ENCODE measurements around the gene PUS1.
"Not testable (repeated sequence)": the region's sequence is repeated elsewhere in the genome, so short reads cannot be mapped to it uniquely, and the experiment has no call there.

PUS1 gene

DNA sequence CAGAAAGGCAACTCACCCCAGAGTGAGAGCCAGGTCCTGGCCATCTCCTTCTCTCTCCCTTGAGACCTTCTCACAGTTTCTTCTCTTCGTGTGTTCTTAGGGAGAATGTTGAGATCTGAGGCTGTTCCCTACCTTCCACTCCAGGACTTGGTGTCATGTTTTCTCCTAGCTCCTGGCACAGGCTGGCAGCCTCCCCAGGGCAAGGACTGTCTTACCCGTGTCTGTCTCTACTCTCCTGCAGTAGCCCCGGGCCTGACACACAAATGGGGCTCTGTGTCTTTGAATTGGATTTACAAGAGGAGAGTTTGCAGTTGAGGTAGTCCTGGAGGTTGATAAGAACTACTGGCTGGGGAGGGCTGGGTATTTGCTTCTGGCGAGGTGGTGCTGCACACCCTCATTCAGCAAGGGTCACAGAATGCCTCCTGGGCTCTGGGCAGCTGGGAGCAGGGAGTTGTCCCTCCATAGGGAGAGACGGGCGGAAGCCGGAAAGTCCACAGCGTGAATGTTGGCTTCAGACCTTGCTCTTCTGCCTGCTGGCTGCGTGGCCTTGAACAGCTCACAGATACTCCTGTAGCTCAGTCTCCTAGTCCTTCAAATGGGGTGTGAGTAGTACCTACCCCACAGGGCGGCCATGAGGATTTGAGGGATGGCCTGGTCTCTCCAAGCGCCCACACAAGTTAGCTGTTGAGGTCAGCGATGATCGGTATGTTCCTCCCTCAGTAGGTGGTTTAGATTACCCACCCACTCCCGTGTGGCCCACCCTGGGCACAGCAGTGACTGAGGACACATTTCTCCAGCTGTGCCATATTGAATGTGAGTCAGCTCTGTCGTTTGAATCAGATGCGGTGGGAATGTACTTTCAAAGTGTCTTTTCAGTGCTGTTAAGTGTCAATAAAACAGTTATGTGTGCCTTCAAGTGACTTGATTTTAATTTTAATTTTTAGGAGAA is 30.8 kb downstream of the PUS1 start:
- no peak for DNase-seq (ENCODE audit: low read depth, low spot score)

DNA sequence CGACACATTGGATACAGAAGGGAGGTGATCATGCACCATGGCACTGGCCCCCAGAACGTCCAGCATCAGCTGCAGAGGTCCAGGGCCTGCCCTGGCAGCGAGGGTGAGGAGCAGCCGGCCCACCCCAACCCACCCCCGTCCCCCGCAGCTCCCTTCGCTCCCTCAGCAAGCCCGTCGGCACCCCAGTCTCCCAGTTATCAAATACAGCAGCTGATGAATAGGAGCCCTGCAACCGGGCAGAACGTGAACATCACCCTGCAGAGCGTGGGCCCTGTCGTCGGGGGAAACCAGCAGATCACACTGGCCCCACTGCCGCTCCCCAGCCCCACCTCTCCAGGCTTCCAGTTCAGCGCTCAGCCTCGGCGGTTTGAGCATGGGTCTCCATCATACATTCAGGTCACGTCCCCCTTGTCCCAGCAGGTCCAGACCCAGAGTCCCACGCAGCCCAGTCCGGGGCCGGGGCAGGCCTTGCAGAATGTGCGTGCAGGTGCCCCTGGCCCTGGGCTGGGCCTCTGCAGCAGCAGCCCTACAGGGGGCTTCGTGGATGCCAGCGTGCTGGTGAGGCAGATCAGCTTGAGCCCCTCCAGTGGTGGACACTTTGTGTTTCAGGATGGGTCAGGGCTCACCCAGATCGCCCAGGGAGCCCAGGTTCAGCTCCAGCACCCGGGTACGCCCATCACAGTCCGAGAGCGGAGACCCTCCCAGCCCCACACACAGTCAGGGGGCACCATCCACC is 31.7 kb downstream of the PUS1 start:
- not testable (repeated sequence) for DNase-seq (ENCODE audit: low read depth, low spot score)

DNA sequence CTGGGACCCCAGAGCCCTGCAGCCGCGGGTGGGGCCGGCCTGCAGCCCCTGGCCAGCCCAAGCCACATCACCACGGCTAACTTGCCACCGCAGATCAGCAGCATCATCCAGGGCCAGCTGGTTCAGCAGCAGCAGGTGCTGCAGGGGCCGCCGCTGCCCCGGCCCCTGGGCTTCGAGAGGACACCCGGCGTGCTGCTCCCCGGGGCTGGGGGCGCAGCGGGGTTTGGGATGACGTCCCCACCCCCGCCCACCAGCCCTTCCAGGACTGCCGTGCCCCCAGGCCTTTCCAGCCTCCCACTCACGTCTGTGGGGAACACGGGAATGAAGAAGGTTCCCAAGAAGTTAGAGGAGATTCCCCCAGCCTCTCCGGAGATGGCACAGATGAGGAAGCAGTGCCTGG is 32.3 kb downstream of the PUS1 start:
- not testable (repeated sequence) for DNase-seq (ENCODE audit: low read depth, low spot score)

DNA sequence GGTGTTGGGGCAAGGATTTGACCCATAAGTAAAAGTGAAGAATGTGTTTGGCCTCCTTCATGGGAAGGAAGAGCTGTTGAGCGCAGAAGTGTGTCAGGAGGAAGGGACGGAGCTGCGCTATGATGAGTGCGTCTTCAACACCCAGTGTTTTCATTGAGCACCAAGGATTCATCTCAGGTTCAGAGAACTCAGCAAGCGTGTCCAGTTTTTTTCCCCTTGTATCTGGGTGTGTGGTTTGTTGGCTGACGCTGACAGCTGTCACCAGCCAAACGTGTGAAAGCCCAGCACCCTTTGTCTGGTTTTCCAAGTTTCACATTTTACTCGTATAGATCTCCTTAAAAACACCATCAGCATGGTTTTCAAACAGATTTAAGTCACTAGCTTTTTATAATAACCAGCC is 33.0 kb downstream of the PUS1 start:
- no peak for DNase-seq (ENCODE audit: low read depth, low spot score)

DNA sequence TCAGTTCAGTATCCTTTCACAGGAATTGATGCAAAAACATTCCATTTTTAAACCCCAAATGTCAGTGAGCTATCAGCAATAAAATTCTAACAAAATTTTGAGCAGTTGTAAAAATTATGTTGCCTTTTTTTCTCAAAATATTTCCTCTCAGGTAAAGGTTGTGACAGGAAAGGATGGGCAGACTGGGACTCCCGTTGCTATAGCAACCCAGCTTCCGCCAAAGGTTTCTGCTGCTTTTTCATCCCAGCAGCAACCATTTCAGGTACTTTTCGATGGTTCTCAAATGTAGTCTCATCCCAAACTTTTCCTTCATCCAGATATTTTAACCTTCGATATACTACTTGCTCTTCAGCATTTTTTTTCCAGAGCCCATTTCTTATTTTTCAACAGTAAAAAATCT is 34.3 kb downstream of the PUS1 start:
- no peak for DNase-seq (ENCODE audit: low read depth, low spot score)

DNA sequence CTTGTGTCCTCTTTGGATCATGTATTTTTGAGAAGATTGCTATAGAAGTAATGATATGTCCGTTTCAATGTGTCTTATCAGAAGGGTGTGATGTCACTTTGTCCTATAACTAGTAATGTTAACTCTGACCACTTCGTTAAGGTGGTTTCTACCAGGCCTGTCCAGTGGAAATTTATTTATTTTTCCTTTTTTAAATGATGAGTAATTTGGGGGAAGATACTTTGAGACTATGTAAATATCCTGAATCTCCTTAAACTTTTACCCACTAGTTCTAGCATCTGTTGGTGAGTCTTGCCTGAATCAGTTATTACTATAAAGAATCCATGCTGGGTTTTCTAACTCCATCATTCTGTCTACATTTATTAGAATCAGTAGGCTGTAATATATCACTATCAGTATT is 36.0 kb downstream of the PUS1 start:
- DNase-seq (ENCODE audit: low read depth, low spot score): no peak

DNA sequence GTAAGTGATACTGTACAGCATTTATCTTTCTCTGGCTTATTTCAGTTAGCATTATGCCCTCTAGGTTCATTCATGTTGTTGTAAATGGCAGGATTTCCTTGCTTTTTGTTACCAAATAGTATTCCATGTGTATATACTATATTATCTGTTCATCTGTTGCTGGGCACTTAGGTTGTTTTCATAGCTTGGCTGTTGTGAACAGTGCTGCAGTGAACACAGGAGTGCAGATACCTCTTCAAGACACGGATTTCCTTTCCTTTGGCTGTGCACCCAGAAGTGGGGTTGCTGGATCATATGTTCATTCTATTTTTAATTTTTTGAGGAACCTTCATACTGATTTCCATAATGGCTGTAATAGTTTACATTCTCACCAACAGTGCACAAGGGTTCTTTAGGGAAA is 42.1 kb downstream of the PUS1 start:
- DNase-seq (ENCODE audit: low read depth, low spot score): no peak

DNA sequence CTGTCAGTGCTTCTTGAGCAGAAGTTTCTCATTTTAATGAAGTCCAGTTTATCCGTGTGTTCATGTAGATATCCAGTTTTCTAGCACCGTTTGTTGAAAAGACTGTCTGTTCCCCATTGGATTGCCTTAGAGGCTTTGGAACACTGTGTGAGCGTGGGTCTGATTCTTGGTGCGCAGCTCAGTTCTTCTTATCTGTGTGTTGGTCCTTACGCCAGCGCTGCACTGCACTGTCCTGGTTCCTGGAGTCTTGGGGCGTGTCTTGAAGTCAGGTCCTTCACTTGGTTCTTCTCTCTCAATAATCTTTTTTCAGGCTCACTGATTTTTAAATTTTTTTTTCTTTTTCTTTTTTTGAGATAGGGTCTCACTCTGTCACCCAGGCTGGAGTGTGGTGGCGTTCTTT is 46.2 kb downstream of the PUS1 start:
- DNase-seq (ENCODE audit: low read depth, low spot score): no peak

DNA sequence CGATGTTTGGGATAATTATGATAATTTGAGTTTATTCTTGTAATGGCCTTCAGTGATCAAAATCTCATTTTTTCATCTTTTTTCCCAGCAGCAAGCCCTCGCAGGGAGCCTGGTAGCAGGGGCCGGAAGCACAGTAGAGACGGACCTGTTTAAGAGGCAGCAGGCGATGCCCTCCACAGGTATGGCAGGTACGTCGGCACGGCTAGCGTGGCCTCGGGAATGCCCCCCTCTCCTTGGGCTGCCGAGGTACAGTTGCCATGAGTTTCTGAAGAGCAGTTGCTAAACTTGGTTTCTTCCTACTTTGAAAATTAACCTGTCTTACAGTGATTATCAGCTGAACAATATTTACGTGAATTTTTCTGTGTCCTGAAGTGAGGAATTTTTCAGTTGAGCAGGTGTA is 50.5 kb downstream of the PUS1 start:
- no peak for DNase-seq (ENCODE audit: low read depth, low spot score)

DNA sequence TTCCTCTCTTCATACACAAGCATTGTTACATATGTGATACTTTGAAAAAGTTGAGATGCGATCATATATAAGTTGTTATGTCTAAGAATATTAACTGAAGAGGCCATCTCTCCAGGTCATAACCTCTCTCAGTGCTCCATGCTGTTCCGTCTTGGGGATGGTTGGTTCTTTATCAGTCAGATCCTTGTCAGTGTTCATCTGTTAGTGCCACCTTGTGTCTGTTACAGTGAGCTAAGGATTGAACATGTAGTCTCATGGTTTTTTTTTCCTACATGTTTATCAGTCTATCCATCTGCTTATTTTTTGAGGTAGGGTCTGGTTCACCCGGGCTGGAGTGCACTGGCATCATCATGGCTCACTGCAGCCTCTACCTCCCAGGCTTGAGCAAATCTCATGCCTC is 51.2 kb downstream of the PUS1 start:
- no peak for DNase-seq (ENCODE audit: low read depth, low spot score)

DNA sequence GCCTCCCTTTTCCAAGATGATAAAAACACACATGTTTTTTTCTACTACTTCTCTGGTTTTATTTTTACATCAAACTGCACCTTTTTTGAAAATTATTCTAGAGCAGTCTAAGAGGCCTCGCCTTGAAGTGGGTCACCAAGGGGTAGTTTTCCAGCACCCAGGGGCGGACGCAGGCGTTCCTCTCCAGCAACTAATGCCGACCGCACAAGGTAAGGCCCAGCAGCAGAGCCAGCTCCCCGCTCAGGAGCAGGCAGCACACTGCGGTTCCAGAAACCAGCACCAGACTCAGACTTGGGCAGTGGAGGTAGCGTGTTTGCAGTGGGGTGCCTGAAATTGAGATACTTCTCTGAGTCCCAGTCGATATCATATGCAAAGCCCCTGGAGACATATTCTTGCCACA is 52.3 kb downstream of the PUS1 start:
- DNase-seq (ENCODE audit: low read depth, low spot score): no peak

DNA sequence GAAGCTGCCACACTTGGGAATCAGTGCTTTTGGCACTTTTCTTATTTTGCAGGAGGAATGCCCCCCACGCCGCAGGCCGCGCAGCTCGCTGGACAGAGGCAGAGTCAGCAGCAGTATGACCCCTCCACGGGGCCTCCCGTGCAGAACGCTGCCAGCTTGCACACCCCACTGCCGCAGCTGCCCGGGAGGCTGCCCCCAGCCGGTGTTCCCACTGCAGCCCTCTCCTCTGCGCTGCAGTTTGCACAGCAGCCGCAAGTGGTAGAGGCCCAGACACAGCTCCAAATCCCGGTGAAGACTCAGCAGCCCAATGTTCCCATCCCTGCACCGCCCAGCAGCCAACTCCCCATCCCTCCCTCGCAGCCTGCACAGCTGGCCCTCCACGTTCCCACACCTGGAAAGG is 53.0 kb downstream of the PUS1 start:
- no peak for DNase-seq (ENCODE audit: low read depth, low spot score)

DNA sequence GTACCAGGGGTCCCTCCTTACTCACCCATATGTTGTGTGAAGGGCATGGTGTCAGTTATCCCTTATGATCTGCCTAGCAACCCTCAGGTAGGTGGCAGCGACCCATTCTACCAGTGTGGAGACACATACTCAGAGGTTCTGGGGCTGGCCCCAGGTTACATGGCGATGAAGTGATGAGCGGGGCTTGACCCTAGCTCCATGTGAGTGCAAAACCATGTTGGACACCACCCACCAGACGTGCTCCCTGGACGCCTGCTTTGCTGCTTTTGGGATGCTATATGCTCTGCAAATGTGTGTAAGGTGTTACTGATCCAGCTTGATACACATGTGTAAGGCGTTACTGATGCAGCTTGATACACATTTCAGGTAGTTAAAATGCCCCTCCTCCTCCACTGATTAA is 54.0 kb downstream of the PUS1 start:
- no peak for DNase-seq (ENCODE audit: low read depth, low spot score)

DNA sequence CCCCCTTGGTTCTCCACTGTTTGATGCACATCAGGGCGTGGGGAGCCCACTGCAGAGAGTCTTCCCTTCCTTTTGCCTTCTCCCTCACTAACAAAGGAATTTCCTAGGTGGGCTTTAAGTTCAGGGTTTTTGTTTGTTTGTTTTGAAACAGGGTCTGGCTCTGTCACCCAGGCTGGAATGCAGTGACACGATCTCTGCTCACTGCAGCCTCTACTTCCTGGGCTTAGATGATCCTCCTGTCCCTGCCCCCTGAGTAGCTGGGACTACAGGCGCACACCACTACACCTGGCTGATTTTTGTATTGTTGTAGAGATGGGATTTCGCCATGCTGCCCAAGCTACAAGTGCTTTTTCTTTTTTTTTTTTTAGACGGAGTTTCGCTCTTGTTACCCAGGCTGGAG is 54.5 kb downstream of the PUS1 start:
- no peak for DNase-seq (ENCODE audit: low read depth, low spot score)

DNA sequence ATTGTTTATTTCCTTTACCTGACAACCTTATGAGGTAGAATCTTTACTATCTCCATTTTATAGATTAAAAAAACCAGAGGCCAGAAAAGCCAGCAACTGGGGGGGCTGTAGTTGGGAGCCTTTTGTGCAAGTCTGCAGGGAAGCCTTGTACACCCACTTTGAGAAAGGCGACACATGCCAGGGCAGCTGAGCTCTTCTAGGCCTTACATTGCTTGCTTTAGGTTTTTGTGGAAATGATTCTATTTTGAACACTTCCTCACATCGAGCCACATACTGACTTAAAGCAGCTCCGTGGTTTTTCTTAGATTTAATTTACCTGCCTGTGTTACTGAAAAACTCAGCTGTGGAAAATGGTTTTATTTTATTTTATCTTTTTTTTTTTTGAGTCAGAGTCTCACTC is 55.3 kb downstream of the PUS1 start:
- DNase-seq (ENCODE audit: low read depth, low spot score): no peak

DNA sequence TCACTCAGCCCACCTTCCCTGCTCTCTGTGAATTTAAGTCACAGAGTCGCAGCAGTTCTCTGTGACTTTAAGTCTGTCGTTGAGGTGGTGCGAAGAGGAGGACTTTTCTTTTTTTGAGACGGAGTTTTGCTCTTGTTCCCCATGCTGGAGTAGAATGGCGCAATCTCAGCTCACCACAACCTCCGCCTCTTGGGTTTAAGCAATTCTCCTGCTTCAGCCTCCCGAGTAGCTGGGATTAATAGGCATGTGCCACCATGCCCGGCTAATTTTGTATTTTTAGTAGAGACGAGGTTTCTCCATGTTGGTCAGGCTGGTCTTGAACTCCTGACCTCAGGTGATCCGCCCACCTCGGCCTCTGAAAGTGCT is 56.4 kb downstream of the PUS1 start:
- not testable (repeated sequence) for DNase-seq (ENCODE audit: low read depth, low spot score)

DNA sequence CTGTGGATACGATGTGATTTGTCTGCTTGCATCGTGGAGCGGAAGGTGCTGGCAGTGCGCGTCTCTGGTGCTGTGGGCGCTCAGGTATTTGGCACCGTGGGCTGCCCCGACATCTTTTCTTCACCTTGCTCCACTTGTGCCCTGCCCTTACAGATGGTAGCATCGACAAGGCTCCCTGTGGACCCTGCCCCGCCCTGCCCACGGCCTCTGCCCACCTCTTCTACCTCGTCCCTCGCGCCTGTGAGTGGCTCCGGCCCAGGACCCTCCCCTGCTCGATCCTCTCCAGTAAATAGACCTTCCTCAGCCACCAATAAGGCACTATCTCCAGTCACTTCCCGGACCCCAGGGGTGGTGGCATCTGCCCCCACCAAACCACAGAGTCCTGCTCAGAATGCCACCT is 57.3 kb downstream of the PUS1 start:
- no peak for DNase-seq (ENCODE audit: low read depth, low spot score)

DNA sequence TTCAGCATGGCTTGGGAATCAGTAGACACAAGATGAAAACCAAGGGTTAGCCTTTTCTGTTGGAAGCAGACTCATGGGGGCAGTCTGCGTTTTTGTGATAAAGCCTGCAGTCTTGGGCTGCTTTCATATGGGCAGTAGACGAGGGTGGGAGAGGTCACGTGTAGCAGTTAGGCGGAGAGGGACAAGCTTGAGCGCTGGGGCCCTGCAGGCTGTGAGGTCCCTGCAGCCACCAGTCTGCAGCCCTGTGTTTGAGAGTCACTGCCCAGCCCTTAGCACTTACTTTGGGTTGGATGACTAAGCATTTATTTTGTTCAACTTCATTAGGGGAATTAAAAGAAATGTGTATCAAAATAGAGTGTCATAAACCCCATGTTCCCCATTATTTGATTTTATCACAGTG is 57.8 kb downstream of the PUS1 start:
- no peak for DNase-seq (ENCODE audit: low read depth, low spot score)

DNA sequence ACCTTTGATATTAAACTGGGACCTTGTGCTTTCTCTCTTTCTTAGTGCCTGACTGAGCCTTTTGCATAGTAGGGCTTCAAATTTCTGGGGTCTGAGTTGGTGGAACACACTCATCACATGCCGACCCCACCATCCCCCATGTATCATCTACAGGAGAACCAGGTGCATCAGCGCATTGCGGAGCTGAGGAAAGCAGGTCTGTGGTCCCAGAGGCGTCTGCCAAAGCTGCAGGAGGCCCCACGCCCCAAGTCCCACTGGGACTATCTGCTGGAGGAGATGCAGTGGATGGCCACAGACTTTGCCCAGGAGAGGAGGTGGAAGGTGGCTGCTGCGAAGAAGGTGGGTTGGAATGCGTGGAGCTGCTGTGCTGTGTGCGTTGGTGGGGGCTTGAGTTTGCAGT is 58.5 kb downstream of the PUS1 start:
- no peak for DNase-seq (ENCODE audit: low read depth, low spot score)

DNA sequence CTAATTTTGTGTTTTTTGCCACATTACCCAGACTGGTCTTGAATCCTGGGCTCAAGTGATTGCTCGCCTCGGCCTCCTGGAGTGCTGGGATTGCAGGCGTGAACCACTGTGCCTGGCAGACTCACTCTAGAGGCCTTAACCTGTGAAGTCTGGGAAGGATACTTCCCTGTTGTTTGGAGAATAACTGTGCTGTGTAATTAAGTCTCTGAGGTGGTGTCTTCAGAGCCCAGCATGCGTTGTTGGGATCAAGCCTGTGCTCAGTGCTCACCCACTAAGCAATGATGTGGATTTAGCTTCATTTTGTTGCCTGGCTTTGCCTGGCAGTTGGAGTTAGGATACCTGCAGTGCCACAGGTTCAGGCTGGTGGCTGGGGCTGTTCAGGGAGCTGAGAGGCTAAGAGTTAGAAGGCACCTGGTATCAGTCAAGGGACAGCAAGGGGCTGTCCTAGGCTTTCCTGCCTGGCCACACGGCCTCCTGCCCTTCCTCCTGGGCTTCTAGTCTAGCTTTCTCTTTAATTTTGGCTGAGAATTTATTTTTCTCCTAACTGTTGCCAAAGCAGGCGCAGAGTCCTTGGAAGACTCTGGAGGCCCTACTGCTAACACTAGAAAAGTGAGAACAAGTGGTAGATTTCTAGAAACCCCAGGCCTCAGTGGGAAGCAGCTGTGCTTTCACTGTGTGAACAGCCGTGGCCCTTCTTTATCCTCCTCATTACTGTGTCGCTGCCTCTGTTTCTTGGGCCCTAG is 59.1 kb downstream of the PUS1 start:
- DNase-seq (ENCODE audit: low read depth, low spot score): no peak

DNA sequence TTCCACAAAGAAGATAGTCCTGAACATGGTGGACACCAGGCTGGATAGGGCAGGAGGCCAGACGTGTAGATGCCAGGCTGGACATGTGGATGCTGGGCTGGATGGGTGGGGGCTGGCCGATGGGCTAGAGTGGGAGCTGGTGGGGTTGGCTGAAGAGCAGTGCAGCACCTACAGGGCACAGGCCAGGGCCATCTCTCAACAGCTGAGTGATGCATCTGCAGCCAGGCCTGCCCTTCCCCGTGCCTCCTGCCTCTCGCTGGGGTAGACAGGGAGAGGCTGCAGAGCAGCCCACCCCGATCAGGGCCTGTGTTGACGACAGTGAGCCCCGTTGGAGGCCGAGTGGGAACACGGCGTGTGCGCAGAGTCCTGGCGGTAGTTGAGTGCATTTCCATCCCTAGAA is 59.9 kb downstream of the PUS1 start:
- DNase-seq (ENCODE audit: low read depth, low spot score): no peak
